ENCODE measurements around the gene ANKRD31. TPM values are rescaled to one million over a fixed set of nuclear protein-coding genes. Genes with fewer than 3 reads are reported as not detected.
"Not testable (repeated sequence)": the region's sequence is repeated elsewhere in the genome, so short reads cannot be mapped to it uniquely, and the experiment has no call there.

ANKRD31 gene
- total RNA-seq, 1 experiment from 2014 or later = 0.28 TPM

GRCh38 chr5:75262271-75262670 lies 25.6 kb upstream of the ANKRD31 start:
- BruUV-seq (replicated peaks) = no TSS peak
- H3K4me3 Mint-ChIP-seq (ENCODE audit: unreplicated experiment) = no peak overlapping the region
- peaks cover under 1% of the 10 kb centered on the region for H3K9me3 Mint-ChIP-seq (ENCODE audit: unreplicated experiment)
- no peak overlapping the region for H3K27ac Mint-ChIP-seq (ENCODE audit: low read depth, unreplicated experiment)
- ChIA-PET CTCF (interaction anchor here (0.6 to 2.1 kb wide), 6 partner anchors 12 to 1448 kb away, joined by 3 to 8 read pairs (median 3); no protein-coding TSS in a partner anchor), POLR2A (interaction anchor here (0.6 kb wide), 1 partner anchor 178 kb away, joined by 4 read pairs; no protein-coding TSS in a partner anchor)
- DNase-seq (ENCODE audit: unreplicated experiment) = no peak
- H3K36me3 Mint-ChIP-seq (ENCODE audit: insufficient read depth, unreplicated experiment) = no peaks in the 10 kb centered on the region
- H3K27me3 Mint-ChIP-seq (ENCODE audit: insufficient read depth, unreplicated experiment) = no peaks in the 10 kb centered on the region
- no peaks in the 10 kb centered on the region for H3K4me1 Mint-ChIP-seq (ENCODE audit: insufficient read depth, unreplicated experiment)
- no peak for TF ChIP-seq CTCF (IDR thresholded peaks at IDR 0.05; ENCODE audit: unreplicated experiment)
- intact Hi-C loops (cut with micrococcal nuclease) = no loop called here

- H3K27me3 Mint-ChIP-seq (ENCODE audit: insufficient read depth, unreplicated experiment) = no peaks in the 10 kb centered on the region
- intact Hi-C loops (cut with micrococcal nuclease) = no loop called here
- ChIA-PET CTCF (interaction anchor here (0.6 to 2.1 kb wide), 4 partner anchors 207 to 1122 kb away, joined by 3 to 8 read pairs (median 4); no protein-coding TSS in a partner anchor), POLR2A (no interaction called here)
- H3K4me3 Mint-ChIP-seq (ENCODE audit: unreplicated experiment) = no peak overlapping the region
- BruUV-seq (replicated peaks) = no TSS peak
- DNase-seq (ENCODE audit: unreplicated experiment) = no peak
- H3K27ac Mint-ChIP-seq (ENCODE audit: low read depth, unreplicated experiment) = no peak overlapping the region
- H3K9me3 Mint-ChIP-seq (ENCODE audit: unreplicated experiment) = peaks cover 13% of the 10 kb centered on the region
- no peak for TF ChIP-seq CTCF (IDR thresholded peaks at IDR 0.05; ENCODE audit: unreplicated experiment)
- no peaks in the 10 kb centered on the region for H3K4me1 Mint-ChIP-seq (ENCODE audit: insufficient read depth, unreplicated experiment)
- H3K36me3 Mint-ChIP-seq (ENCODE audit: insufficient read depth, unreplicated experiment) = no peaks in the 10 kb centered on the region
Measured at GRCh38 chr5:75260708-75261107, 24.0 kb upstream of the ANKRD31 start.

- H3K27ac Mint-ChIP-seq (ENCODE audit: low read depth, unreplicated experiment); CTCF ChIA-PET; BruUV-seq (replicated peaks); H3K9me3 Mint-ChIP-seq (ENCODE audit: unreplicated experiment); H3K36me3 Mint-ChIP-seq (ENCODE audit: insufficient read depth, unreplicated experiment); DNase-seq (ENCODE audit: unreplicated experiment); H3K4me1 Mint-ChIP-seq (ENCODE audit: insufficient read depth, unreplicated experiment); H3K4me3 Mint-ChIP-seq (ENCODE audit: unreplicated experiment); intact Hi-C loops (cut with micrococcal nuclease); POLR2A ChIA-PET; H3K27me3 Mint-ChIP-seq (ENCODE audit: insufficient read depth, unreplicated experiment): not testable (repeated sequence)
Measured at GRCh38 chr5:75250452-75250851, 13.8 kb upstream of the ANKRD31 start.

- Mint-ChIP-seq H3K36me3 (ENCODE audit: insufficient read depth, unreplicated experiment) (no peaks in the 10 kb centered on the region), H3K4me1 (ENCODE audit: insufficient read depth, unreplicated experiment) (no peaks in the 10 kb centered on the region), H3K4me3 (ENCODE audit: unreplicated experiment) (no peak overlapping the region), H3K9me3 (ENCODE audit: unreplicated experiment) (no peaks in the 10 kb centered on the region), H3K27ac (ENCODE audit: low read depth, unreplicated experiment) (no peak overlapping the region), H3K27me3 (ENCODE audit: insufficient read depth, unreplicated experiment) (no peaks in the 10 kb centered on the region)
- no peak for TF ChIP-seq CTCF (IDR thresholded peaks at IDR 0.05; ENCODE audit: unreplicated experiment)
- intact Hi-C loops (cut with micrococcal nuclease) = no loop called here
- no TSS peak for BruUV-seq (replicated peaks)
- POLR2A ChIA-PET = no interaction called here
- DNase-seq (ENCODE audit: unreplicated experiment) = no peak
- CTCF ChIA-PET = interaction anchor here (0.6 to 1.2 kb wide), 3 partner anchors 15 to 196 kb away, joined by 3 to 4 read pairs (median 3); no protein-coding TSS in a partner anchor
Measured at GRCh38 chr5:75245023-75245422, 8.3 kb upstream of the ANKRD31 start.

- CTCF ChIA-PET = no interaction called here
Measured at GRCh38 chr5:75243510-75243909, 6.8 kb upstream of the ANKRD31 start.

More at GRCh38 chr5:75243510-75243909, 6.8 kb upstream of the ANKRD31 start:
- TF ChIP-seq CTCF (IDR thresholded peaks at IDR 0.05; ENCODE audit: unreplicated experiment) = no peak
- Mint-ChIP-seq H3K27me3 (ENCODE audit: insufficient read depth, unreplicated experiment) (no peaks in the 10 kb centered on the region), H3K4me3 (ENCODE audit: unreplicated experiment) (no peak overlapping the region), H3K36me3 (ENCODE audit: insufficient read depth, unreplicated experiment) (no peaks in the 10 kb centered on the region), H3K27ac (ENCODE audit: low read depth, unreplicated experiment) (no peak overlapping the region), H3K9me3 (ENCODE audit: unreplicated experiment) (no peaks in the 10 kb centered on the region), H3K4me1 (ENCODE audit: insufficient read depth, unreplicated experiment) (no peaks in the 10 kb centered on the region)
- DNase-seq (ENCODE audit: unreplicated experiment) = no peak
- no TSS peak for BruUV-seq (replicated peaks)
- intact Hi-C loops (cut with micrococcal nuclease) = no loop called here
- POLR2A ChIA-PET = interaction anchor here (1.3 kb wide), 1 partner anchor 9 kb away, joined by 3 read pairs; no protein-coding TSS in a partner anchor
